Measurements from ENCODE around the gene TTLL10.

The TTLL10 gene

GRCh38 chr1:1237874-1238701, 64.4 kb downstream of the TTLL10 start:
- no peak for DNase-seq

GRCh38 chr1:1238702-1239178, 65.1 kb downstream of the TTLL10 start:
- DNase-seq, result no peak

DNA sequence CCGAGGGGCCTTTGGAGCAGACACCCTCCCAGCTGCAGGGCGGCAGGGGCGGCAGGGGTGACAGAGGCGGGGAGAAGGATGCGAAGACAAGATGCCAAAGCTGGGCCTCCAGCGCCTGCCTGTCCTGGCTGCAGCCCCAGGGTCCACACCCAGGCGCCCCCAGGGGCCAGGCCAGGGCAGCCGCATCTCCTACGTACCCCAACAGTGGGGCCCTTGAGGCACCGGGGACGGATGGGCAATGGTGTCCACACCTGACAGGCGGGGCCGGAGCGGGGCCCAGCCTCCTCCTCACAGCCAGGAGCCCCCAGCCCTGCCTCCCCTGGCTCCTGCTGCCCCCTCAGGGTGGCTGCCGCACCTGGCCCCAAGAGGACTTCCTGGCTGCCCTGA, 65.5 kb downstream of the TTLL10 start:
- DNase-seq, result no peak

DNA sequence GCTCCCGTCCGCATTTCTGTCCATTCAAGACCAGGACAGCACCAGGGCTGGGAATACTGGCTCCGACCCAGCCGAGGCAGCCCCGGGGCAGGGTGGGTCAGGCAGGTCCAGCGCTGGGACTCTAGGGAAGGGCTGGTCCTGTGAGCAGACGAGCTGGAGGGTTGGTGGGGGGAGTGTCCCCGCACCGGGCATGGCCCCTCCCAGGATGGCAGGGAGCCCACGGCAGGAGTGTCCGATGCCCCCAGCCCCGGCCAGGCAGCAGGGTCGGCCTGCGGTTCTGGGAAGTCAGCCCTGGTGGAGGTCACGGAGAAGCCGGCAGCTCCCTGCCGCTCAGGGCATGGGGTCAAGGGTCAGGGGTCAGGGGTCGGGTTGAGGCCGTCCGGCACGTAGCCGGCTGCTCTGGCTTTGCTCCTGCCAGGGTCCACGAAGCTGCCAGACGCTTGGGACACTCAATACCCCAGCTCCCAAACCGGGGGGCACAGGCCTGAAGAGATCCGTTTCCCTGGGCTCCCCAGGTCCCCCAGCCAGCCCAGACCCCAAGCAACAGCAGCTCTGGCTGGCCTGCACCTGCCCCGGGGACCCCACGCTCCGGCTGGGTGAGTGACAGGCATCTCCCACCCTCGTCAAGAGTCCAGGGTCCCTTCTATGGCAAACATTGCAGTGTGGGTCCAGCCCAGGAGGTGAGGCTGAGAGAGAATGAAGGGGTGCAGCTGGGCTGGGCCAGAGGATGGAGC, 66.1 kb downstream of the TTLL10 start:
- DNase-seq, result no peak

DNA sequence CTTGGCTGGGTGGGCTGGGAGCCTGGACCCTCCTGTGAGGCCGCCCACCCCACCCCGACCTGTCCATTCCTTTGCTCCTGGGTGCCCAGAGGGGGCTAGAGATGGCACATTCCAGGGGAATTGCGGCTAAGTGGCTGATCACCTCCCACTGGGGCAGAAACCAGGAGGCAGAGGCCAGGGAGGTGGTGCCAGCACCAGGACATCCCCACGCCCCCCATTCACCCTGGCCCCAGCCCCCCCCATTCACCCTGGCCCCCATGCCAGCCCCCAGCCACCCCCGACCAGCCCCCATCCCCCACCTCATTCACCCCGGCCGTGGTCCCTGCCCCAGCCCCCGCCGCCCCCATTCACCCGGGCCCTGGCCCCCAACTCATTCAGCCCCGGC, 66.7 kb downstream of the TTLL10 start:
- DNase-seq, result no peak

GRCh38 chr1:1240822-1241587, 67.3 kb downstream of the TTLL10 start:
- no peak for DNase-seq

- DNase-seq, result no peak
Measured at GRCh38 chr1:1241588-1242219, 68.0 kb downstream of the TTLL10 start.

- DNase-seq, result no peak
Measured at GRCh38 chr1:1242461-1243265, 69.0 kb downstream of the TTLL10 start.

DNA sequence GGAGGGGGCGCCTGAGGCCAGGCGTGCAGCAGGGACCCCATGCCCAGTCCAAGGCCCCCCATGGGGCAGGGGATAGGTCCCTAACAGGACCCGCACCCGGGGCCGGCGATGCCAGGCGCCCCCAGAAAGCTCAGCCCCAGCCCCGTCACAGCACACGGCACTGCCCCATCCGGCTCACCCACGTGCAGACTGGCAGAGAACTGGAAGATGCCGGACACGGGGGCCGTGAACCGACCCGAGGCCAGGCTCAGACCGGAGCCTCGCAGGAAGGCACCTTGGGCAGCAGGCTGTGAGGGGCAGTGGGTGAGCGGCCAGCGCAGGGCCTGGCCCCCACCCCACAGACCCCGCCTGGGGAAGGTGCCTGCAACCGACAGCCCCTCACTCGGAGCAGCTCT, 69.6 kb downstream of the TTLL10 start:
- no peak for DNase-seq

DNA sequence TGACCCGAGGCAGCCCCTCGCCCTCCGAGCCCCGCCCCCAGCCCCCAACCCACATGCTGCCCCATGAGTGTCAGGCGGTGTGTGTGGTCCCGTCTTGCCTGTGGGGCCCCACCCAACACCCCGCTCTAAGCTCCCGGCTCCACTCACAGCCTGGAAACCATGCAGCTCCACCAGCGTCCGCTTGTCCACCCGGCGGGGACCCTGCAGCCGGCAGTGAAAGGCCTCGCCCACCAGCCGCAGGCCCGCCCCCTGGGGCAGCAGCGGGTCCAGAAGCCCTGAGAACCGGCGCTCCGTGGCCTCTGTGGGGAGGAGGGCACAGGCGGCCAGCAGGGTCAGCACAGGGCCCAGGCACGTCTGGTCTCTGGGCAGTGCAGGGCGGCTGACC, 70.1 kb downstream of the TTLL10 start:
- DNase-seq, result no peak

DNA sequence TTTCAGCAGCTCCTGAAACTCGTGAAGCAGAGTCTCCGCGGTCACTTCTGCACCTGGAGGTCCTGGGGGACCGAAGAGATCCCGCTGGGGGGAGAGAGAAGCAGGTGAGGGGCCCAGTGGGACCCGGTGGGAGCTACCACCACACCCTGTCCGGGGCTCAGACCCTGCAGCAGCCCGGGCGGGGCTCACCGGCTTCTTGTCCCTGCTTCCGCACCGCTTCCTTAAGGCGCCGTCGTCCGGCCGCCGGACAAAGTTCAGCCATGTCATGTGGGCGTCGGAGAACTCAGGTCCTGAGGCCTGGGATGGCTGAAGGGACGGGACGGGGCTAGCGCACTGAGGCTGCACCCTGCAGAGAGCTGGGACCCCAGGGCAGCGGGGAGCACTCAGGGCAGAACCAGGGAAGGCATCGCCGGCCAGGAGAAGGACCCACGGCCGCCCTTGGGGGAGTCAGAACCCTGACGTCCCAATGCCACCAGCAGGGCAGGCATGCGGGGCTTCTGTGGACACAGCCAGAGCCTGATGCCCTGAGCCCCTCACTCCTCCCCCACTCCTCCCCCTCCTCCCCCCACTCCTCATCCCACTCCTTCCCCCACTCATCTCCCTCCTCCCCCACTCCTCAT, 70.6 kb downstream of the TTLL10 start:
- DNase-seq, result no peak

DNA sequence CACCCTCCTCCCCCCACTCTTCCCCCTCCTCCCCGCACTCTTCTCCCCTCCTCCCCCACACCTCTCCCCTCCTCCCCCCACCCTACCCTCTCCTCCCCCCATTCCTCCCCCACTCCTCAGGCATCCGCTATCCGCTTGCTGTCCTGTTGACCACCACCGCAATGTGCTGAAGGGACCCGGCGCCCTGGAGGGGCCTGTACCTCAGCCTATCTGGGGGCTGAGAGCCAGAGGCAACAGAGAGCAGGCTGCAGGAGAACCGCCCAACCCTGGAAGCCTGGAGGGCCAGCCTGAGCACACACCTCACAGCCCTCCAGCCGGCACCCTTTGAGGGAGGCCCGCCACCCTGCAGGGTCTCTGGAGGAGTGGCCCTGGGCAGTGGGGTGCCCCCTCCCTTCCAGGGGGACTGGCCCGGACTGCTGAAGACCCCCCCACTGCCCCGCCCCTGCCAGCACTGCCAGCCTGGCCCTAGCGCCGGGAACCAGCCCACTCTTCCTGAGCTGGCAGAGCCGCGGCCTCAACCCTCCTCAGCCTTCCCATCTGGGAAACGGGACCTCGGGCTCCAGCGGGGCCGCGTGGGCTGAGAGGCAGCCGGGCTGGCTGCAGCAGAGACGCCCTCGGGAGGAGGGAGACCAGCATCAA, 71.6 kb downstream of the TTLL10 start:
- no peak for DNase-seq

- DNase-seq, result no peak
Measured at GRCh38 chr1:1245817-1246576, 72.3 kb downstream of the TTLL10 start.

DNA sequence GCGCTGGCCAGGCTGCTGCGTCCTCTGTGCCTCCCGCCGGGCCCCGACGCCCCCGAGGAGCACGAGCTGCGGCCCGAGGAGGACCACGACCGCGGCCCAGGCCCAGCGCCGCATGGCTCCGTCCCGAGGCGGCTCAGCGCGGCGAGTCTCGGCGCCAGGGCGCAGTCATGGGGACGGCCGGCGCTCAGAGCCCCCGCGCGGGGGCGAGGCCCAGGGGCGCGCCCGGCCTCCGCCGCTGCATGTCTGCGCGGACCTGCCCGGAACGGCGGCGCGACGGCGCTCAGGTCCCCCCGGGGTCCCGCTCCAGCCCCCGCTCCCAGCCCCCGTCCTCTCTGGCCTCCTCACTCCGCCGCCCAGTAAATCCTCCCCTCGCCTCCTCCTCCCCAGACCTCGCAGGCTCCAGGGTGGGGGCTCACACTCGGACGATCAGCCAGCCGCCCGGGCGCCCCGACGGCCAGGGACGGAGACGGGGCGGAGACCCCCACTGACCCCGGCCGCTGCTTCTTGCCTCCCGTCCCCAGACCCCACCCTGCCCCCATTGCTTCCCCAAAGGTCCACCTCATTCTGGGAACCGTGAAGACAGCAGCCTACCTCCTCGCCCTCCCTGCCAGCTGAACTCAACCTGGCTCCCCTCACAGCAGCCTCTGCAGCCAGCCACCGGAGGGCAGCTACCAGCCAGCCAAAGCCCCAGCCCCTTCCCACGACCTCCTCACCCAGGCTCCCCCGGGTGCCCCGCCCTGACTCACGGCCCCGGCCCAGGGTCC, 73.1 kb downstream of the TTLL10 start, which contains the start of gene C1QTNF12:
C1QTNF12 (minus strand) TSS at position 146 of the 764 bp plus-strand sequence; CDS start at position 114, 32 bp downstream.
- DNase-seq, result no peak

GRCh38 chr1:1247341-1247913, 73.7 kb downstream of the TTLL10 start:
- DNase-seq, result no peak
